ENCODE measurements around the gene CD200. TPM values are rescaled to one million over a fixed set of nuclear protein-coding genes. Genes with fewer than 3 reads are reported as not detected.
A peak's percentile ranks its signal among the peaks of the same experiment; 100 is the strongest.

CD200 gene
- total RNA-seq, 1 donor from 2014 or later: 6.5 TPM

- intact Hi-C loops (cut with DNase I): no loop called here
- Histone ChIP-seq H3K27me3 (no peaks in the 10 kb centered on the region), H3K27ac (no peak overlapping the region), H3K36me3 (no peaks in the 10 kb centered on the region), H3K4me1 (no peaks in the 10 kb centered on the region), H3K4me3 (no peak overlapping the region), H3K9me3 (no peaks in the 10 kb centered on the region)
- DNase-seq (no peak), ATAC-seq (no peak)
- no peak for TF ChIP-seq CTCF (IDR thresholded peaks at IDR 0.05)
Measured at GRCh38 chr3:112354642-112355306, 21.8 kb downstream of the CD200 start.

GRCh38 chr3:112355307-112355687, 22.3 kb downstream of the CD200 start:
- Histone ChIP-seq H3K27me3 (no peaks in the 10 kb centered on the region), H3K4me3 (no peak overlapping the region), H3K9me3 (no peaks in the 10 kb centered on the region), H3K4me1 (no peaks in the 10 kb centered on the region), H3K27ac (no peak overlapping the region), H3K36me3 (no peaks in the 10 kb centered on the region)
- intact Hi-C loops (cut with DNase I): no loop called here
- DNase-seq (no peak), ATAC-seq (no peak)
- no peak for TF ChIP-seq CTCF (IDR thresholded peaks at IDR 0.05)

GRCh38 chr3:112357930-112358780, 25.2 kb downstream of the CD200 start:
- H3K4me3 ChIP-seq: no peak overlapping the region
- no peaks in the 10 kb centered on the region for H3K36me3 ChIP-seq
- no peaks in the 10 kb centered on the region for H3K9me3 ChIP-seq
- no peak for TF ChIP-seq CTCF (IDR thresholded peaks at IDR 0.05)
- DNase-seq (no peak), ATAC-seq (no peak)
- no peak overlapping the region for H3K27ac ChIP-seq
- H3K27me3 ChIP-seq: no peaks in the 10 kb centered on the region
- H3K4me1 ChIP-seq: no peaks in the 10 kb centered on the region
- intact Hi-C loops (cut with DNase I): no loop called here

GRCh38 chr3:112360561-112360960, 27.6 kb downstream of the CD200 start:
- DNase-seq (no peak), ATAC-seq (peak; percentile 87)

GRCh38 chr3:112362221-112362620, 29.3 kb downstream of the CD200 start:
- H3K36me3 ChIP-seq: no peaks in the 10 kb centered on the region
- intact Hi-C loops (cut with DNase I): no loop called here
- no peaks in the 10 kb centered on the region for H3K9me3 ChIP-seq
- no peak overlapping the region for H3K4me3 ChIP-seq
- no peak overlapping the region for H3K27ac ChIP-seq
- no peak for TF ChIP-seq CTCF (IDR thresholded peaks at IDR 0.05)
- H3K4me1 ChIP-seq: peaks cover 3% of the 10 kb centered on the region
- ATAC-seq (no peak), DNase-seq (no peak)
- H3K27me3 ChIP-seq: no peaks in the 10 kb centered on the region

More at GRCh38 chr3:112360561-112360960, 27.6 kb downstream of the CD200 start:
- H3K4me1 ChIP-seq: peaks cover 3% of the 10 kb centered on the region
- no peak overlapping the region for H3K4me3 ChIP-seq
- no peak overlapping the region for H3K27ac ChIP-seq
- H3K9me3 ChIP-seq: no peaks in the 10 kb centered on the region
- no peaks in the 10 kb centered on the region for H3K27me3 ChIP-seq
- TF ChIP-seq CTCF (IDR thresholded peaks at IDR 0.05): no peak
- intact Hi-C loops (cut with DNase I): no loop called here
- H3K36me3 ChIP-seq: no peaks in the 10 kb centered on the region
